GM04503 (cell line): Measurements from ENCODE around the gene CSRNP2.
"Not testable (repeated sequence)": the region's sequence is repeated elsewhere in the genome, so short reads cannot be mapped to it uniquely, and the experiment has no call there.

Experiments
- DNase-seq: peaks from one replicate; pipeline ENCODE4 v3.0.0-alpha.2; 2012; ENCODE audit warnings: low read depth

The CSRNP2 gene, protein sequence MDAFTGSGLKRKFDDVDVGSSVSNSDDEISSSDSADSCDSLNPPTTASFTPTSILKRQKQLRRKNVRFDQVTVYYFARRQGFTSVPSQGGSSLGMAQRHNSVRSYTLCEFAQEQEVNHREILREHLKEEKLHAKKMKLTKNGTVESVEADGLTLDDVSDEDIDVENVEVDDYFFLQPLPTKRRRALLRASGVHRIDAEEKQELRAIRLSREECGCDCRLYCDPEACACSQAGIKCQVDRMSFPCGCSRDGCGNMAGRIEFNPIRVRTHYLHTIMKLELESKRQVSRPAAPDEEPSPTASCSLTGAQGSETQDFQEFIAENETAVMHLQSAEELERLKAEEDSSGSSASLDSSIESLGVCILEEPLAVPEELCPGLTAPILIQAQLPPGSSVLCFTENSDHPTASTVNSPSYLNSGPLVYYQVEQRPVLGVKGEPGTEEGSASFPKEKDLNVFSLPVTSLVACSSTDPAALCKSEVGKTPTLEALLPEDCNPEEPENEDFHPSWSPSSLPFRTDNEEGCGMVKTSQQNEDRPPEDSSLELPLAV

DNA sequence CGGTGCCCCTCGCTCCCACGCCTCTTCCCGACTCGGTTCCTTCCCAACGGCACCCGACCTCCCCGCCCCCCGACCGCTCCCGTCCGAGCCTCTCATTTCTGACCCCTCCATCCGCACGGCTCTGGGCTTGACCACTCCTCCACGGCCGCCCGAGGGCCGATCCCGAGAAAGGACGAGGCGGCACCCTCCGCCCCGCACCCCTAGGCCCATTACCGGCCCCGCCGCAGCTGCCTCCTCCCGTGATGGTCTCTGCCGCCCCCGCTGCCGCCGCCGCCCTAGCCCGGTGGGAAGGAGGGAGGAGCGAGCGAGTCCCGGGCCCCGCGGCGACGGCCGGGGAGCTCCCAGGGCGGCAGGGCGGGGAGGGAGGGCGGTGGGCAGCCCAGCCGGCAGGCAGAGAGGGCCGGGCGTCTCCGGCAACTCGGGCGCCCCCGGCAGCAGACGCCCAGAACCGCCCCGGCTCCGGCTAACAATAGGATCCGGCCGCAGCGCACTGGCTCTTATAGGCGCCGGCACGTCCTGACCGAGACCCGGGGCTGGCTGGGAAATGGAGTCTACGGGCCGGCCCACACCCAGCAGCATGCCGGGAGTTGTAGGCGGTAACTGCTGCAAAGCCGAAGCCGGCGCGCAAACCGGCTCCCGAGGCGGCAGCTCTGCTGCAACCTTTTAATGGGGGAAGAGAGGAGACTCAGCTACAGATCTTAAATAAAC is at the start of gene CSRNP2:
CSRNP2 (minus strand) TSS at position 471 of the 708 bp plus-strand sequence. CDS start 7,035 bp downstream, outside the sequence.
- DNase-seq: peak; percentile 68

DNA sequence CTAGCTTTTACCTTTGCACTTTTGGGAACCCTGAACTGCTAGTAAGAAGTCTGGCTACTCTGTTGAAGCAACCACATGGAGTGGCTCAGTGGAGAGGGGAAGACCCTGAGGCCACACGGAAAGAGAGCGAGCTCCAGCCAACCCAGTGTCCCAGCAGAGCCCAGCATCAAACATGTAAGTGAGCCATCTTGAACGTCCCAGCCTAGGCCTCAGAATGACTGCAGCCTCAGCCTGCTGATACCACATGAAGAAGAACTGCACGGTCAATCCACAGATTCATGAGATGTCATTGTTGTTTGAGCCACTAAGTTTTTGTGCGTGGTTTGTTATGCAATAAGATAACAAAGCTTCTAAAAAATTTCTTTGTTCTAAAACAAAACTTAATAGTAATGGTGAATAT is 49.3 kb upstream of the CSRNP2 start:
- DNase-seq: no peak

DNA sequence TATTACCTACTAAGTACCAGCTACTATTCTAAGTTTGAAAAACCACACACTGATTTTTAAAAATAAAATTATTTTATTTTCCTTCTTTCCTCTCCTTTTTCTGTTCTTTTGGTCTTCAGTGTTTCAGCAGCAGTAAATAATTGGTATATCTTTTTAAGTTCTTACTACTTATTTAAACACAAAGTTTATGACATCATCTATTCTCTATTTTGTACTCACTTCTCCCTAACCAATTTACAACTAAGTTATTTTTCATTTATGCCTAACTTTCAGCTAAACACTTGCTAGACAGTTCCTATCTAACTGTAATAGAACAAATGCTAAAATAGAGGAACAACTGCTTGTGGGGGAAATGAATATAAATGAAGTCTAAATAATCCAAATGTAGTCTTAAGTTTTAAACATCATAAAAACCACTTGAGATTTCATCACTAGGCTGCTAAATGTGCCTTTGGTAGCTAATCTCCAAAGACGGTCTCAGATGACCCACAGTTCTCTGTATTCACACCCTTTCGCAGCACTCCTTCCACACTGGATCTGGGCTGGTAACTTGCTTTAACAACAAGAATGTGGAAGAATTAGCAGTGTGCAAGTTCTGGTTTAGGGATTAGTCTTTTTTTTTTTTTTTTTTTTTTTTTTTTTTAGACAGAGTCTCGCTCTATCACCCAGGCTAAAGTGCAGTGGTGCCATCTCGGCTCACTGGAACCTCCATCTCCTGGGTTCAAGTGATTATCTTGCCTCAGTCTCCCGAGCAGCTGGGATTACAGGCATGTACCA is 48.5 kb upstream of the CSRNP2 start:
- no peak for DNase-seq

DNA sequence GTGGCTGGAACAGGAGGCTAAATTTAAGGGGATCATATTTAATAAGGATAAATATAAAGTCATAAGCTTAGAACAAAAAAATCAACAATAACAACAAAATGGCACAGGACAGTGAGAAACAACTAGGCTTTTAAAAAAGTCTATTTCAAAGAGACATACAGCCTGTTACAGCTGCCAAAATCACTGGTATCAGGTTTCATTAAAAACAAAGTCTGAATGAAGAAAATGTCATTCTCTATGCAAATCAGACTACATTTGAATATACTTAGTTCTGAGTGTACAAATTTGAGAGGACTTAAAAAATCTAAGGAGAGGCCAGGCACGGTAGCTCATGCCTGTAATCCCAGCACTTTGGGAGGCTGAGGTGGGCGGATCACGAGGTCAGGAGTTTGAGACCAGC is 45.5 kb upstream of the CSRNP2 start:
- DNase-seq: no peak

DNA sequence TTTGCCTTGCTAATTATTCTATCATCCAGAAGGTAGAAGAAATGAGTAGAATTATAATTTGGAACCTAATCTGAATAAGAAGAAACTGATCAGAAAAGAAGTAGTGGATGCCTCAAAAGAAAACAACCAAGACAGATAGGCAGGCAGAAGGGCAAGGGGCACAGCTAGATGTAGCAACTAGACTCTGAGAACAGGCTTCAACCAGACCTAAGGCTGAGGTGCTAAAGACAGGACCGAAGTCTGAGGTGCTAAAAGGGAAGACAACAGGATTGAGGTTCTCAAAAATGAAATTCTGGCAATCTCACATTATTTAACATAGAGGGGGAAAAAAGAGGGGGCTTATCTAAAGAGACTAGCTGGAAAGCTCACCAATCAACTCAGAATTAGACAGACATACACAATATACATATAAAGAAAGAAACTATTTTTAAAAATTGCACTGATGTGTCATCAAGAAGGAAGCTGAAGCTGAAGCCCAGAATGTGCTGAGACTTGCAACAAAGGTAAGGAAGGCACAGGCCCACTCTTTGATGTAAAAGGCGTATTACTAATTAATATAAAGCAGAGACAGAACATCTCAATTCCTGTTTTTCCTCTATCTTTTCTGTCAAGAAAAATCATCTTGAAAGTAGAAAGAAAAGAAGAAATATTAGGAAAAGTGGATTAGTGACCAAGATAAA is 43.8 kb upstream of the CSRNP2 start:
- no peak for DNase-seq

DNA sequence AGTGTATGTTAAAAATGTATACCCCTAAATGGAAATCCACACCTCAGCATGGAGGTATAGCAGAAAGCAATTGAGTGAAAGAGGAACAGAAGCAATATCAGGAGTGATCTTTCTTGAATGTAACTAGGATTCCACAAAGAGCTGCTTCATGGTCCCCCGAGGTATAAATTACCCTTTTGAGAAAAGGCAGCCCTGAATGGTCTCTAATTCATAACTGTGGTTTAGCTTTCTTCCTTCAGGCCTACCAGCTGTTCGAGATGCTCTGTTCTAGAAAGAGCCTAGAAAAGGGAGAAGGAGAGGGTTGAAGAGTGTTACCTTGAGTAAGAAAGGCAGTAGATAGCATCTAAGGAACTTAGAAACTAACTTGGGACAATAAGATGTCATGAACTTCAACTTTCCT is 42.9 kb upstream of the CSRNP2 start:
- no peak for DNase-seq

DNA sequence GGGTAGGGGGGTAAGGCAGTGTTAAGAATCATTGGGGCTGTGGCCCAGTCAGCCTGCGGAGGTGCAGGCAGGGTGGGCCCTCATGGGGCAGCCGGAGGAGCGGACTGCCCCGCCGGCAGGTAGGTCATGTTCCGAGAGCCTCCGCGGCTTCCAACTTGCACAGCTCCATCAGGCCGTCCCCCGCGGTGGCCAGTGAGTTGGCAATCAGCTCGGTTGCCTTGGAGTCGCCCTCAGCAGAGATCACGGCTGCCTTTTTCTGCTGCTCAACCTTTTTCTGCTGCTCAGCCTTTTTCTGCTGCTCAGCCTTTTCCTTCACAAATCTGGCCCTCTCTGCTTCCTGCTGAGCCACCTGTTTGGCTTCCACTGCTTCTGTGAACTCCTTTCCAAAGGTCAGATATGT is 41.1 kb upstream of the CSRNP2 start:
- no peak for DNase-seq

DNA sequence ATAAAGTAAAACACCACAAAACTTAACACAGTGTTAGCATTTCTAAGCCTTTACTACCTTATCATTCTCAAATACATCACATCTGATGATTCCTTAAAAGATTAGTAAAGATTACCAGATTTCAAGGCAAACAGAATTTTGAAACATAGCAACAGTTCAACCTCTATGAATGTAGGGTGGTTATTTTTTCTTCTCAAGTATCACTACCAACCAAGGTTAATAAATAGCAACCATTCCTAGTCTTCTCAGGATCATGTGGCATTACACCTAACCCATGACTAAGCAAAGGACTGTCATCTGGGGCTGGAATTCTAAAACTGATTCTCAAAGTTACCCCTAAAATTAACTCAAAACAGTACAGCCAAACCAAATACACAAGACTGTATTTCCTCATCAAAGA is 39.4 kb upstream of the CSRNP2 start:
- no peak for DNase-seq

DNA sequence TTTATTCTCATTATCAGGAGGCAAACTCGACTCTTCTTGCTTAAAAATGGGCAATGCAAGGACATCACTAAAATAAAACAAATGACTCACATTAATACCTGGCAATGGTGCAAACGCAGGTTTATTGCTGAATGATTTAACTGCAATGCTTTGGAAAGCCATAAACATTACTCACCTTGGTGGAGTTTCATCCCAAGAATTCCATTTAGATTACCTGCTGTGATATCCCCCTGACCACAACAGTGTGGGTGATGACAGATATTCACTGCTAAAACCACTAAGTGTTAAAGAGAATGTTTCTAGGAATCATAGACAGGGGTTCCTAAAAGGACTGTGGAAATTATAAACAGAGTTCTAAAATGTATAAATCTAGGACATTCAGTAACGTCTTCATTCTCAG is 35.3 kb upstream of the CSRNP2 start:
- DNase-seq: peak; percentile 10

DNA sequence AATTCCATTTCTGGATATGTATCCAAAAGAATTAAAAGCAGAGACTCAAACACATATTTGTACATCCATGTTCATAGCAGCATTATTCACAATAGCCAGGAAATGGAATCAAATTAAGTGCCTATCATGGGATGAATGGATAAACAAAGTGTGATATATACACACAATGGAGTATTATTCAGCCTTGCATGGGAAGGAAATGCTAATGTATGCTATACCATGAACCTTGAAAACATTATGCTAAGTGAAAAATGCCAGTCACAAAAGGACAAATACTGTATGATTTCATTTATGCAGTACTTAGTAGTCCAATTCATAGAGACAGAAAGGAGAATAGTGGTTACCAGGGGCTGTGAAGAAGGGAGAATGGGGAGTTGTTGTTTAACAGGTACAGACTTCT is 32.1 kb upstream of the CSRNP2 start:
- DNase-seq: no peak

DNA sequence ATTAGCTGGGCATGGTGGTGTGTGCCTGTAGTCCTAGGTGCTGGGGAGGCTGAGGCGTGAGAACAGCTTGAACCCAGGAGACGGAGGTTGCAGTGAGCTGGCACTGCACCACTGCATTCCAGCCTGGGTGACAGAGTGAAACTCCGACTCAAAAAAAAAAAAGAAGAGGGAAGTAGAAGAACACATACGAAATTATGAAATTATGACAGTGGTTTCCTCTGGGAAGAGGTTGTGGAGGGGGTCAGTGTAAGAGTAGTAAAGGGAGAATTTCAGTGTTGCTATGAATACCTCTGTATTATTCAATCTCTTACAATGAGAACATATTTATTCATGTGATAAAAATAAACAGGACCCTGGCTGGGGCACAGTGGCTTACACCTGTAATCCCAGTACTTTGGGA is 24.7 kb upstream of the CSRNP2 start:
- DNase-seq: no peak

DNA sequence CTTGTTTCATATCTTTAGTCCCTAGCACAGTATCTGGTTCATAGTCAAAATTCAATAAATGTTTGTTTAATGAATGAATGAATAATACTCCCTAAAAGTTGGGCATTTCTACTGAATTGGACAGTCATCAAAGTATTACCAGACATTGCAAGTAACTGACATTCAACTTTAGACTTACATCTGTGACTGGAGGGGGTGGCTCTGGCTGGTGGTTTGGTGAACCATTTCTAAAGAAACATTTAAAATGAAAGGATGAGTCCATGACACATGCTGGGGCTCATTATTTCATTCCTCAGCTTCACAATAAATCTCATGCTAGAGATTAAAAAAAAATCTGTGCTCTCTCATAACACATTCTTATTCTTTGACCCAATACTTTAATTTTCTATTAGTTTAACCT is 20.6 kb upstream of the CSRNP2 start:
- no peak for DNase-seq

DNA sequence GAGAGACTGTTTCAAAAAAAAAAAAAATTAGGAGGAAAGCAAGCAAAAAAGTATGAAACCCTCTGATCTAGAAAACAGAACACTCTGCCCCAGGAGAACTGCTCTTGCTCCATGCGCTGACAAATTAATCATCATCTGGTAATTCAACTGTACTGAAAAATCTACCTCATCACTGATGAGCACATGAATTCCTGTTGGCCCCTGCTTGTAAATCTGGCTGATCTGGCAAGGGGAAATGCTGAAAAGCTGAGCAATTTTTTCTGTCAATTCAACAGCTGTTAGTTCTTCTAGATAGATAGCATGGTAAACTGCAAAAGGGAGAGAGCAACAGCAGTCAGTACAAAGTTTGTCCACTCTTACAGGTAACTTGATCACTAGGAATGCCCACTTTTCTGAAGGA is 15.2 kb upstream of the CSRNP2 start:
- no peak for DNase-seq

DNA sequence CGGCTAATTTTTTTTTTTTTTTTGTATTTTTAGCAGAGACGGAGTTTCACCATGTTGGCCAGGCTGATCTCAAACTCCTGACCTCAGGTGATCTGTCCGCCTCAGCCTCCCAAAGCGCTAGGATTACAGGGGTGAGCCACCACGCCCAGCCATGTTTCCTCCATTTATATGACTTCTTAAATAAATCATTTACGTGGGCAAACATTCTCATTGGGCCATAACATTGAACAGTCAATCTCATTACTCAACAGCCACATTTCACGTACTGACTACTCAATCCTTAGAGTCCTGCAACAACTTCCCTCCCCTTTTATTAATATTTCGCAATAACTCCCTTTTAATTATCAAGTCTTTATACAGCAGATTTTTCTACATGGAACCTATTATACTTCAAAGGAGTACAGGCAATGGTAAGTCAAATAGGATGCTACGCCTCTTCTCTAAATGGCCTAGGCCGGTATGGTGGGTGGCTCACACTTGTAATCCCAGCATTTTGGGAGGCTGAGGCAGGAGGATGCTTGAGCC is 7.4 kb upstream of the CSRNP2 start:
- DNase-seq: no peak

DNA sequence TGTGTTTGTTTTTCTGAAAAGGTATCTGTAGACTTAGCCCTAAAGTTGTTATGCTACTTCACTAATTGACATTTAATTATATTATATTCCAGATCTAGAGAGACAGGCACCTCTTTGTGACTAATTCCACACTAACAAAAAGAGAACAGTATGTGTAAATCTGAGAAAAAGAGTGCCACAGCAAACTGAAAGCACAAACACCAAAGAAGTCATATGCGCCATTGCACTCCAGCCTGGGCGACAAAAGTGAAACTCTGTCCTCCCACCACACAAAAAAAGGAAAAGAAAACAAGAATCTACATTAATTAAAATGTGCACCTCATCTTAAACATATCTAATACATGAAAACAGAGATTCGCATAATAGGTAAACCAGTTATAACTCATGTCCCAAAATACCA is 4.4 kb upstream of the CSRNP2 start:
- DNase-seq: no peak

DNA sequence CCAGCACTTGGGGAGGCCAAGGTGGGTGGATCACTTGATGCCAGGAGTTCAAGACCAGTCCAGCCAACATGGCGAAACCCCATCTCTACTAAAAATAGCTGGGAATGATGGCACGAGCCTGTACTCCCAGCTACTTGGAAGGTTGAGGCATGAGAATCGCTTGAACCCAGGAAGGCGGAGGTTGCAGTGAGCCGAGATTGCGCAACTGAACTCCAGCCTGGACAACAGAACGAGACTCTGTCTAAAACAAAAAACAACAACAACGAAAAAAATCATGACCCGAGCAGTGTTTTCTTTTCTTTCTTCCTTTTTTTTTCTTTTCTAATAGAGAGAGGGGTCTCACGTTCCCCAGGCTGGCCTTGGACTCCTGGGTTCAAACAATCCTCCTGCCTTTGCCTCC is 3.5 kb upstream of the CSRNP2 start:
- DNase-seq: no peak

DNA sequence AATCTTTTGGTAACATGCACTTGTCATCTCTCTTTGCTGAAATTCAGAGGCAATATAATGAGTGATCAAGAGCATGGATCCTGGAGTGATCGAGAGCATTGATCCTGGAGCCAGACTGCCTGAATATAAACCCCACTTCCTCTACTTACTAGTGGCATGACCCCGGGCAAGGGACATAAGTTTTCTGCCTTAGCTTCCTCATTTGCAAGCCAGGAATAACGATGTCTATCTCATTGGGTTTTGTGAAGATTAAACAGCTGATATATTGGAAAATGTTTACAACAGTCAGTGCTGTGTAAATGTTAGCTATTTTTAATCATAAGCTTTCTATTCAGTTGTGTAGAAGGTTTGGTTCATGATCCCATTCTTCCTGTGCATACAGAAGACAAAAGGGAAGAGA is 2.4 kb upstream of the CSRNP2 start:
- no peak for DNase-seq

DNA sequence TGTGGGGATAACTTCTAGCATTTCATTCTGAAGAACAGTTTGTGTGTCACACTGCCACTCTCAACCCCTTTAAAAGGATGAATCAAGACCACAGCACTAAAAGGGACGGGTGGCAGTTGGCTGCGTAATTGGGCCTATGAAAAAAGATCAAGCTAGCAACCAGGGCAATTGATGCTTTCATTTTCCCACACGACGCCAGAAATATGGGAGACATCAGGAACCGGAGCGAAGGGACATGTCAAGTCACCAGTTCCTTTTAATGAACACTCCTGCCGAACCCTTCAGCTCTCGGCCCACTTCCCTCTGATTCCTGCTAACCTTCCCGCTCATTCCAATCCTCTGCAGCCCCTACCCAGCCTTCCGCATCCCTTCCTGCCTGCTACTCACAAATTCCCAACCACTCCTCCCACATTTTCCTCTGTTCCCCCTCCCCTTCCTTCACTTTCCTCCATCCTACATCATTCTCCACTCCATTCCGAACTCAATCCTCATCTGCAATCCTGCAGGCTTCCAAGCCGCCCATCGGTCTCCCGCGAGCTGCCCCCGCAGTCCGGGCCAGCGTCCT is 753 bp downstream of the CSRNP2 start:
- DNase-seq: no peak

DNA sequence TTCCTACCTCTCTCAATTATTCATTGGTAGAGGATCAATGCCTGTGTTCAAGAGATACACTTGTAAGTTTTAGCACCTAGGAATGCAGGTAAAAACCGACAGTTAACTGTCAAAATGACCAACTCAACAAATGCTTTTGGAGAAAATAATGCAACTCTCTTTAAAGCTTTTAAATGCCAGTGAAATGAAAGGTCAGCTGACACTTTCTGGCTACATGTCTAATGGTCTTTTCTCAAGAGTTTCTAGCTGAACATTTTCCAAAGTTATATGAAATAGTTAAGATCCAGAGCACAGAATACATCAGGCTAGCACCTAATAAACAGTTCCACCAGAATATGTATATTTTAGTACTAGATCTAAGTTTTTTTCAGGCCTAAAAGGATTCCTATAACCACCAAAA is 2.0 kb downstream of the CSRNP2 start:
- DNase-seq: no peak

DNA sequence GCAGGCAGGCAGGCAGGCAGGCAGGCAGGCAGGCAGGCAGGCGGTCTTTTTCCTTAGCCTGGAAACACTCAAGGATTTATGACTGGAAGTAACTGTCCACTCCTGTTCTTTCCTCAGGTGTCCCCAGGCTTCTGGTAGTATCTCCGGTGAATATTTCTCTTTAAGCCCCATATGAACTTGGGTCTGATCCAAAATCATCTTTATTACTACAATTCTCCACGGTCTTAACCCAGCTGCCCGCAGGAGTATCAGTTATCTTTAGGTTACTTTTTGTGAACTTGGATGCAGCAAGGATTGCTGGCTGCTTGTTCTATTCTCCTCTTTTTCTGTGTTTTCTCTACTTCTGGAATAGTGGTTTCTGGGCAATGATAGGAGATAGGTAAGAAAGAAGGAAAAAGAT is 3.3 kb downstream of the CSRNP2 start:
- DNase-seq: no peak

DNA sequence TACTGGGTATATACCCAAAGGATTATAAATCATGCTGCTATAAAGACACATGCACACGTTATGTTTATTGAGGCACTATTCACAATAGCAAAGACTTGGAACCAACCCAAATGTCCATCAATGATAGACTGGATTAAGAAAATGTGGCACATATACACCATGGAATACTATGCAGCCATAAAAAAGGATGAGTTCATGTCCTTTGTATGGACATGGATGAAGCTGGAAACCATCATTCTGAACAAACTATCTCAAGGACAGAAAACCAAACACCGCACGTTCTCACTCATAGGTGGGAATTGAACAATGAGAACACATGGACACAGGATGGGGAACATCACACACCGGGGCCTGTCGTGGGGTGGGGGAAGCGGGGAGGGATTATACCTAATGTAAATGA is 4.5 kb downstream of the CSRNP2 start:
- not testable (repeated sequence) for DNase-seq
